Amygdala (tissue), 56 donors: ENCODE measurements around the gene SPHK1.

Source experiments
- DNase-seq, 56 donors: peaks; one replicate each; lab custom pipeline; 2025; lab: John Stamatoyannopoulos, UW

SPHK1 gene

DNA sequence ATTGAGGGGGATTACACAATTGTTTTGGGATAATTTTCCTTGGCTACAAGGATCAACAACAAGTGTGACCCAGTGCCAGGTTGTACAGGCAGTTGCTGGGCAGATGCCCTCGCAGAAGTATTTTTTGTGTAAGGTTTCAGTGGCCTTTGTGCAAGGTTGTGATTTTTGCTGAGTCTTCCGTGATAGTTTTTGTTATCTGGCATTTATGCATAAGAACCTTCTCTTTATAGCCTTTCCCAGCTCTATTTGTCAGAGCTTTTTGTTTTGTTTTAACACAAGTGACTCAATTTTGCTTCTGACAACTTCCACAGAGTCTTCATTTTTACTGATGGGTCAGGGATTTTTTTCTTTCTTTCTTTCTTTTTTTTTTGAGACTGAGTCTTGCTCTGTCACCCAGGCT is 23.9 kb upstream of the SPHK1 start:
- no peak for DNase-seq

DNA sequence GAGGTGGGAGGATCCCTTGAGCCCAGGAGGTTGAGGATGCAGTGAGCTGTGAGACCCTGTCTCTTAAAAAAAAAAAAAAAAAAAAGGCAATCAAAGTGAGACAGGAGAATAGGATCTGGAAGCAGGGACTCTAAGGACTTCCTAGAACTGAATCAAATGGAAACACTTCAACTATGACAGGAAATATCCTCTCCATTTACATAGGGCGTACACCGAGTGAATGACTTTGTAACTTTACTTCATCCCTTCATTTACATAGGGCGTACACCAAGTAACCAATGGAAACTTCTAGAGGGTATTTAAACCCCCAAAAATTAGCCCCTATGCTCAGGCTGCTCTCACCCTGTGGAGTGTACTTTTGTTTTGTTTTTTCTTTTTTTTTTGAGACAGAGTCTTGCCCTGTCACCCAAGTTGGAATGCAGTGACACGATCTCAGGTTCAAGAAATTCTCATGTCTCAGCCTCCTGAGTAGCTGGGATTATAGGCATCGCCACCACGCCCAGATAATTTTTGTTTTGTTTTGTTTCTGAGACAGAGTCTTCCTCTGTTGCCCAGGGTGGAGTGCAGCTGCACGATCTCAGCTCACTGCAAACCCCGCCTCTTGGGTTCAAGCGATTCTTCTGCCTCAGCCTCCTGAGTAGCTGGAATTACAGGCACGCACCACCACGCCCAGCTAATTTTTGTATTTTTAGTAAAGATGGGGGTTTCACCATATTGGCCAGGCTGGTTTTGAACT is 21.1 kb upstream of the SPHK1 start:
- DNase-seq: no peak

DNA sequence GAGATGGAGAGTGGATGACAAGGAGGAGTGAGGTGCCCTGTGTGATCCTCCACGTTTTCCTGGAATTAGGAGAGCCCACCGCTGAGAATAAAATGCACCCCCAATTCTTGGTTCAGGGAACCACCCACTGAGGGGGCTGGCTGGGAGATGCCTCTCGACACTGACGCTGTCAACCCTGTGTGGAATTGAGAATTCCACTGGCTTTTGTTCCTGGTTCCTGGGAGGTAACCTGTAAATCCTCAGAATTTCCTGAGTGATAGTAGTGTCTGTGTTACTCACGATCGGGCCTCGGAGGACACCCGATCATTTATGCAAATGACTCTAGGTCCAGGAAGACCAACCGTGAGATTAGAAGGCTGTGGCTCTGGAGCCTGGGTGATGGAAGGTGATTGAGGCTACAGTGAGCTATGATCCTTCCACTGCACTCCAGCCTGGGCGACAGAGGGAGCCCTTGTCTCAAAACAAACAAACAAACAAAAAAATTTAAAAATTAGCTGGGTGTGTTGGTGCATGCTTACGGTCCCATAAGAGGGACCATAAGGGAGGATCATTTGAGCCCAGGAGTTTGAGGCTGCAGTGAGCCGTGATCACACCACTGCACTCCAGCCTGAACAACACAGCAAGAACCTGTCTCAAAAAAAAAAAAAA is 19.0 kb upstream of the SPHK1 start:
- no peak for DNase-seq

DNA sequence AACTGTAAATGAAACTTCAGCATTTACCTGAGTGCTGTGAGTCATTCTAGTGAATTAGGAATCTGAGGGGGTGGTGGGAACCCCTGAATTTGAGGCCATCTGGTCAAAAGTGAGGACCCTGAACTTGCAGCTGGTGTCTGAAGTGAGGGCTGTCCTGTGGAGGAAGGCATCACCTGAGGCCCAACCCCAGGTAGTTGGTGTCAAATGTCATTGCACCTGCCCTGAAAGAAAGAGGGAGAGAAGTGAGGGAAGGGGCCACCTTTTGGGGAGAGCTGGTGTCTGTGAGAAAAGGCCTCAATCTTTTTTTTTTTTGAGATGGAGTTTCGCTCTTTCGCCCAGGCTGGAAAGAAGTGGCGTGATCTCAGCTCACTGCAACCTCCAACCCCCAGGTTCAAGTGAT is 18.2 kb upstream of the SPHK1 start:
- DNase-seq: no peak

DNA sequence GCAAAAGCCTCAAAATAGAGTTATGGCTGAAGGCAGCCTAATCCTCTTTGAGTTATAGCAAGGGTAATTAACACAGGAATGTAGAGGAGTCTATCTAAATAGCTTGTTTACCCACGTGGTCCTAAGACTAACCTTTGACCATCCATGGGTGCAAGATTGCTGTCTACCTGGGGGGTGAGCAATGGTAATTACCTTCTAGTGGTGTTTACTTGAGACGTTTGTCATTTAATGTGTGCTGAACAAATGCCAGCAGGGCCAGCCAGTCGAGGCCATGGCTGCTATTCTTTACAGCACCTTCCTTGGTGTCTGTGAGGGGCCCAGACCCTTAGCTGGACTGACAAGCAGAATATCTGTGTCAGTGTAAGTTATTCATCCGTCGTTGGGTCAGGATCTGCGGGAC is 16.8 kb upstream of the SPHK1 start:
- DNase-seq: no peak

DNA sequence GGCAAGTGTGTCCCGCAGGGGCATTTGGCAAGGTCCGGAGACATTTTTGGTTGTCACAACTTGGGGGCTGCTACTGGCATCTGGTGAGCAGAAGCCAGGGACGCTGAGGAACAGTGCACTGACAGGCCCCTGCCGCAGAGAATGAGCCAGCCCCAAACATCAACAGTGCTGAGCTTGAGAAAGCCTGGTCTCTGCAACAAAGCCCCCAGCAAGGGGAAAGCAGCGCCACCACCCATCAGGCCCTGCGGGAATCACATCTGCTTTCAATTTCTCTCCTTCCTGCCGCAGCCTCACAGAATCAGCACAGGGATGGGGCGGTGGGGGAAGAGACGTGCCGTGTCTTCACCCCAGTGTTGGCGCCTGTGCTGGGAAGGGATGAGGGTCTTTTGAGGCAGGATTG is 15.9 kb upstream of the SPHK1 start:
- no peak for DNase-seq

DNA sequence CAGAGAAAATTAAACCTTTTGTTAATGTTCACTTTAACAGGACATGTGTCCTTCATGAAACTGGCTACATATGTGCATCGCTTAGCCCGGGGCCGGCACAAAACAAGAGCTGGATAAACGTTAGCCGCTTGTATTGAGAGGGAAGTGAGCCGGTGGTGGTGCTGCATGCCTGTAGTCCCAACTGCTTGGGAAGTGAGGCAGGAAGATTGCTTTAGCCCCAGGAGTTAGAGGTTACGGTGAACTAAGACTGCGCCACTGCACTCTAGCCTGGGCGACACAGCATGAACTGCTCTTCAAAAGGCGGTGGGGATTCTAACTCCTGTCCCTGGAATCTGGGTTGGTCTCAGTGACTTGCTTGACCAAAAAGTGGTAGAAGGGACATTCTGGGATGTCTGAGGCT is 15.0 kb upstream of the SPHK1 start:
- DNase-seq: no peak

DNA sequence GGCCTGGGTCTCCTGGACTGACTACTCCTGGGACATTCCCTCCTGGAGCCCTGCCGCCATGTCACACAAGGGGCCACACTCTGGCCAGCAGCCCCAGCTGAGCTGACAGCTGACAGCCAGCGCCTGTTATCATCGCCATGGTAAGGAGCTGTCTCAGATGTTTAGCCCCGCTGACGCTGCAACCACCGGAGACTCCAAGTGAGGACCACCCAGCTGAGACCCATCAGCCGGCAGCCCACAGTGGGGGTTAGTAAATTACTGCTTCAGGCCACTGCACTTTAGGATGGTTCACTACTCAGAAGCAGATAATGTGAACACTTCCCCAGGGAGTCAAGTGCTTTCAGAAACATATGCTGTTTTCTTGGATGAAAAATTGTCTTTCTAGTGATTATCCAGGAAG is 14.6 kb upstream of the SPHK1 start:
- DNase-seq: no peak

DNA sequence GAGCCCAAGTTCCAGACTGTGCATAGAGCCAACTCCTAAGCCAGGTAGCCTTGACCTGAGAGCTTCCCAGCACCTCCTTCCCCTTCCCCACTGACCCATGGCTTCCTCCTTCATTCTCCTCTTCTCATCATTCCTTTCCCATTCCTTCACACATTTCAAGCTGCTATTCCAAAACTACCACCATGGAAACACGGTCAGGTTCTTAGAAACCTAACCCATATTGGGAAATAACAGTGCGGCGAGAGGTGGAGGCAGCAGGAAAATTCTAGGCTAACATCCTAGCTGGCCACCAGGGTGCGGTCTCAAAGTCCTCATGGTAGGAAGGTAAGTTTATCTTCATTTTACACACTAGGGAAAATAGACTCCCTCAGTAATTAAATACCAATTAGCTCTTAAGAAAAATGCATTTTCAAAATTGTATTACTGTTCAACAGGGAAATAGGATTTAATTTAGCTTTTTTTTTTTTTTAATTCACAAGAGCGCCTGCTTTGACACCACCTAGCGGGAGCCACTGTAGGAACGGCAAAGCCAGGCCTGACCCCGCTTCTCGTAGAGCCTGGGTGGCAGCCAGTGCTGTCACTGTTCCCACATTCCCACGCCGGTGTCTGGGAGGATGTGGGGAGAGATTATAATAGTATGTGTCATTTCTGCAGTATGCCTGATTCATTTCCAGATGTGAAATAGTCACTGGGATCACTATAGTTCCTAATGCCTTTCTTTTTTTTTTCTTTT is 14.0 kb upstream of the SPHK1 start:
- peak in 5 of 56 donors; percentile 9 to 28 (median 21) for DNase-seq

DNA sequence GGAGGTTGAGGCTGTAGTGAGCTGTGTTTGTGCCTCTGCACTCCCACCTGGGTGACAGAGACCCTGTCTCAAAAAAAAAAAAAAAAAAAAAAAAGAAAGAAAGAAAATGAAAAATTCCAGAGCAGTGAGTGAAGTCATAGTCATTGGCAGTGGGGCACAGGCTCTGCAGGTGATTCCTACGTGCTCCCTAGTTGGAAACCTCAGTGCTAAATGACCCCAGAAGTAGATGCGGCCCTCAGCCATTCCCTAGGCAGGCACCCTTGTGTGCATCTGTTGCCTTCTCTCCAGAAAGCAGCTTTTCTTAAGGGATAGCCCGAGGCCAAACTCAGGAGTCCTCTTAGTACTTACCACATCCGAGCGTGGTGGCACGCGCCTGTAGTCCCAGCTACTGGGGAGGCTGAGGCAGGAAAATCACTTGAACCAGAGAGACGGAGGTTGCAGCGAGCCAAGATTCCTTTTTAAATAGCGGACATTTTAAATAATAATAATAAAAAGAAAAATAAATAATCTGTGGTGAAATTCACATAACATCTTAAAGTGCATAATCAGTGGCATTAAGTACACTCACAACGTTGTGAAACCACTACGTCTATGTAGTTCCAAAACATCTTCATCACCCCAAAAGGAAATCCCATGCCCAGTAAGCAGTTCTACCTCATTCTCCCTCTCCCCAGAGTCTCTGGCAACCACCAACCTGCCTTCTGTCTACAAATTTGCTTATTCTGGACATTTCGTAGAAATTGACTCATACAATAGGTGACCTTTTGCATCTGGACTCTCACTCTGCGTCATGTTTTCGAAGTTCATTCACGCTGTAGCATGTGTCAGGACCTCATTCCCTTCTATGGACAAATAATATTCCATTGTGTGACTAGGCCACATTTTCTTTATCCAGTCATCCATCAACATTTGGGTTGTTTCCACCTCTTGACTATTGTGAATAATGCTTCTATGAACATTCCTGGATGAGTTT is 12.5 kb upstream of the SPHK1 start:
- no peak for DNase-seq

DNA sequence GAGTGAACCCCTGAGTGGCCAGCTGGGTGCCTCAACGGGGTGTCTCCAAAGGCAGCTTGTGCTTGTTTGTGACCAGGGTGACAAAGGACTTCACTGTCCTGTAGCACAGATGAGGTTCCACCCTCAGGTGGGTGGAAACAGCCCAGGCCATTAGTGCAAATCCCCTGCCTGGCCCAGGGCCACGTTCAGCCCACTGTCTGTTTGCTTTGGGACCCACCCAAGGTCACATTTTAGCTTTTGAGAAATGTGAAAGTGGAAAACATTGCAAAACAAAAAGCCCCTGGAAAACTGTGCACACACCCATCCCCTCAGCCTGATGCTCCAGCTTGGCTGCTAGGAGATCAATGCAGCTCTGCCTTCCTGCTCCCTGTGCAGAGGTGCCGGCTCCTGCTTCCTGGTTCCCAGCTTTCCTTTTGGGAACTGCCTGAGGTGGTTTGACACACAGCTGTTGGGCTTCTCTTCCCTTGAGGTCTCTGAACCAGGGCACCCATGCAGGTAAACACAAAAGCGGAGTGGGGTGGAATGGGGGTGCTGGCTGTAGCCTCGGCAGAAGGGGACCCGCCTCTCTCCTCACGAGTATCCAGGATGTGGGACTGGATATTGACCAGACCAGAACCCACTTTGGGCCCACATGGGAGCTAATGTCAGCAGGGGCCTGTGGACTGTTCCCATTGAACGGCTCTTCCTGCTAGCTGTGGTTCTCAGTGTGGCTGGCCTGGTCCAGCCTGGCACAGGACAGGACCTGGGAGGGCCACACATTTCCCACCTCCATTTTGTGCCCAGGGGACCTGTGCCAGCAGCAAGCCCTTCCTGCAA is 7.9 kb upstream of the SPHK1 start:
- no peak for DNase-seq

DNA sequence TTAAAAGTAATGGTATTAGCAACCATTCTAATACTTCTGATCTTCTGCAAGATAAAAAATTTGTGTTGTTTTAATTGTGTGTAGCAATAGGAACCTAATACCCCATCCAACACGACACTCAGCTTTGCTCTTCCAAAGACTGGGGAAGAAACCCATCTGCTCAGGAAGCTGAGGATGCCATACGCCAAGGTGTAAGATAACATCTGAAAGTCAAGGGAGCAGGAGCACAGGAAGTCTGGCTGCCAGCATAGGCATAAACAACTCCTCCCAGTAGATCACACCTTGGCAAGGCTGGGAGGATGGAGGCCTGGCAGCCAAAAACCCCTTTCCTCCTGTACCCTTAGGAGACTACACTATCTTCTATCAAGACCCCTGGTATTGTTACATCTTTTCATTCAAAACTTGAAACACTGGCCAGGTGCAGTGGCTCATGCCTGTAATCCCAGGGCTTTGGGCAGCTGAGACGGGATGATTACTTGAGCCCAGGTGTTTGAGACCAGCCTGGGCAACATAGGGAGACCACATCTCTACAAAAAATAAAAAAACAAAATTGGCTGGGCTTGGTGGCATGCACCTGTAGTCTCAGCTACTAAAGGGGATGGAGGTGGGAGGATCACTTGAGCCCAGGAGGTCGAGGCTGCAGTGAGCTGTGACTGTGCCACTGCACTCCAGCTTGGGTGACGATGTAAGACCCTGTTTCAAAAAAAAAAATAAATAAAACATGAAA is 5.7 kb upstream of the SPHK1 start:
- DNase-seq: no peak

DNA sequence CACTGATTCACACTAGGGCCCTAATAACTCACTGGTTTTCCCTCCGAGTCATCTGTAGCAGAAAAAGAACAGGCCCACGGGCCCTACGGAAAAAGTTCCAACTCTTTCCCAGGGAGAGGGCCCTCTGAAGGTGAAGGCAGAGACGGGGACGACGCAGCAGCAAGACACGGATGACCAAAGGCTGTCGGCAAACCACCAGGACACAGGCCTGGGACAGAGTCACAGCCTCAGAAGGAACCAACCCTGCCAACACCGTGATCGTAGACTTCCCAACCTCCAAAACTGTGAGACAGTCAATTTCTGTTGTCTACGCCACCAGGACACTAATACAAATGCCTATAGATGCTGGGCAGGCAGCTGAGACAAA is 5.2 kb upstream of the SPHK1 start:
- DNase-seq: no peak

DNA sequence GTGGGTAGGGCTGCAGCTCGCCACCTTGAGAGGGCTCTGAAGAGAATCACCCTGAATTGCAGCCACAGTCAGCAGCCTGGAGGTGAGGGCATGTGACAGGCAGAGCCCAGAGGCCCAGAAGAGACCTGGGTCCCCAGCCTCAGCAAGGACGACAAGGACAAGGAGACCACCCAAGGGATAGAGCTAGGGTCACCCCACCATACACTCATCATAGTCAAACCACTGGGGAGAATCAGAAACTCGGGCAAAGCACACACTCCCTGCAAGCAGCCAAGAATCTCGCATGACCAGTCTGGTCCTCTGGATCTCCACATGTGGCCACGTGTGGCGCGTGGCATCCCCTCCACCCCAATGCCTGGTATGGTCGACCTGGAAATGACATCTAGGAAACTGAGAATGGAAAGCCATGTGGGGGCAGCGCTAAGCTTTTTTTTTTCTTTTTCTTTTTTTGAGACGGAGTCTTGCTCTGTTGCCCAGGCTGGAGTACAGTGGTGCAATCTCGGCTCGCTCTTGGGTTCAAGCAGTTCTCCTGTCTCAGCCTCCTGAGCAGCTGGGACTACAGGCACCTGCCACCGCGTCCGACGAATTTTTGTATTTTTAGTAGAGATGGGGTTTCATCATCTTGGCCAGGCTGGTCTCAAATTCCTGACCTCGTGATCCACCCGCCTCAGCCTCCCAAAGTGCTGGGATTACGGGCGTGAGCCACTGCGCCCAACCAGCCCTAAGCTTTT is 4.6 kb upstream of the SPHK1 start:
- no peak for DNase-seq

DNA sequence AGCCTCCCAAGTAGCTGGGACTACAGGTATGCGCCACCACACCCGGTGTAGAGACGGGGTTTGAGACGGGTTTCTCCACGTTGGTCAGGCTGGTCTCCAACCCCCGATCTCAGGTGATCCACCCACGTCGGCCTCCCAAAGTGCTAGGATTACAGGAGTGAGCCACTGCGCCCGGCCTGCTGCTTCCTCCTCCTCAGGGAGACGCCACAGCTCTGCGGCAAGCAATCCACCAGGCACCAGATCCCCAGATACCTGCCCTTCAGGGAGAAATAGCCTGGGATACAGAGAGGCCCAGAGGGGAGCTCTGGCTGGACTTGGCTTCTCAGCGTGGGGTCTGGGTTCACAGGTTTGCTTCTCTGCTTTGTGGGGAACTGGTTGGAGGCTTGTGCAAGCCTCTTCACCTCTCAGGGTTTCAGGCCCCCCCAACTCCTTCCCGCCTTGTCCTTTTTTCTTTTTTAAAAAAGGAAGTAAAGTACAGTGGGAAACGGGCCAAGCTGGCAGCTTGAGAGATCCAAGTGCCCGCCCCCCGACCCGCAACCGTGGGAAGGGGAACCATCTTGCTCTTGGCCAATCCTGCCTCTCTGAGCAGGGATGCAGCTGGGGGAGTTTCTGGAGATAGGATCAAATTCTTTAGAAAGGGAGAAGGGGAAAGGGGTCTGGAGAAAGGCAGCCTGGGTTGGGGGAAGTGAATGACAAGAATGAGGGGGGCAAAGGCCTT is 2.6 kb upstream of the SPHK1 start:
- peak in 3 of 56 donors; percentile 22 to 49 (median 22) for DNase-seq

DNA sequence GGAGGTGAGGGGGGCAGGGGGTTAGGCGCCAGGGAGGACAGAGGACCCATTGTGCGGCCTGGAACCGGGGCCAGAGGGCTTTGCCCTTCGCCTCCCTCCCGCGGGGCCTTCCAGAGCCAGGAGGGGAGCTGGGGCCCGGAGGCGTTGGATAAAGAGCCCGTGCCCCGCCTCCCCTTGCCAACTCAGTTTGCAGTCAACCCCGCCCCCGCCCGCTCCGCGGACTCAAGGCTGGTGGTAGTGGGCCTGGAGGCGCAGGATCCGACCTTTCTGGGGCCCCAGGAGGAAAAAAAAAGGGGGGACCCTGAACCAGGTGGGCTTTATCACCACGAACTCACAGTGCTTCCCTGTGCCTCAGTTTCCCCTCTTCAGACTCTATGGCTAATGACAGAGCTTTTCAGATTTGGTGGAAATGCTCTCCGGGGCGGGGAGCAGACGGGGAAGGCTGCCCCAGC is 2.0 kb upstream of the SPHK1 start:
- peak in 5 of 56 donors; percentile 11 to 28 (median 21) for DNase-seq

DNA sequence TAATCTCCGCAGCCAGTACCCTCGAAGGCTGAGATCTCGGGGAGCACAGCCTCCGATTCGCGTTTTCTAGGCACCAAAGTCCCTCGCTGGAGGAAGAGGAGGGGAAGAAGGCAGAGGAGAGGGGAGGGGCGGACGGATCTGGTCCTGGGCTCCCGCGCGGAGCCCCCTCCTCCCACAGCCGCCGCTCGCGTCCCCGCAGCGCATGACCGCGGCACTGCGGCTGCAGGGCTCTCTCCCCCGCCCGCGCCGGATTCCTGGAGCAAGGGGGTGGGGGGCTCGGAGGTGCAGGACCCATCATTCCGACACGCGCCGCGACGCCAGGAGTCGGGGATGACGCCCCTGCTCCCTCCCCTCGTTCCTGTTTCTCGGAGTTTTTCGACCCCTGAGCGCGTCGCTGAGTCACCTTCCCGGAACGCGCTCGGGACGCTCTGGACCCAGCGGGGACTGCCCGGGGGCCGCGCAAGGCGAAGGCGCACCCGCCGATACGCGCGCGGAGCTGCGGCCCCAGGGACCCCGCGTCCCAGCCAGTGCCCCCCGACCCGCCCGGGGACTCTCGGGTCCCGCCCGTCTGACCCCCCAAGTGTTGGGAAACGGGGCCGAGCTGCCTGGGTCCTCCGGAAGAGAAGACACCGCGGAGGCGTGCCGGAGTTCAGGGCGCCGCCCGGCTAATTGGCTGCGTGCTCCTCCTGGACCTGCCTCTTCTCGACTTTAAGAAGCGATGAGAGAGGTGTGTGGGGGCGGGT is 1.4 kb upstream of the SPHK1 start:
- peak in 4 of 56 donors; percentile 13 to 47 (median 21) for DNase-seq
